Astrocyte (in vitro differentiated cells and primary cell): ENCODE measurements around the gene CHURC1.

Experiments used
- CTCF ChIP-seq: IDR thresholded peaks from 2 replicates; pipeline ENCODE4 v1.5.1; 2011; ENCODE audit warnings: low read depth, mild to moderate bottlenecking, inconsistent platforms, low read length, moderate library complexity; ENCODE audit not compliant: insufficient read depth
- EZH2 ChIP-seq: IDR thresholded peaks from 2 replicates; pipeline ENCODE4 v1.6.1; 2012; ENCODE audit warnings: mild to moderate bottlenecking, low read length, inconsistent platforms; ENCODE audit not compliant: insufficient read depth

- TF ChIP-seq CTCF (no peak), EZH2 (no peak)
These were observed 29.3 kb downstream of the CHURC1 start for GRCh38 chr14:64943556-64943955.
